NCI-H446 (cell line): ENCODE data around the gene ASTN2.

Experiments used
- DNase-seq, 2 experiments: peaks; one replicate each; lab custom pipeline; 2025; lab: John Stamatoyannopoulos, UW

Gene ASTN2

DNA sequence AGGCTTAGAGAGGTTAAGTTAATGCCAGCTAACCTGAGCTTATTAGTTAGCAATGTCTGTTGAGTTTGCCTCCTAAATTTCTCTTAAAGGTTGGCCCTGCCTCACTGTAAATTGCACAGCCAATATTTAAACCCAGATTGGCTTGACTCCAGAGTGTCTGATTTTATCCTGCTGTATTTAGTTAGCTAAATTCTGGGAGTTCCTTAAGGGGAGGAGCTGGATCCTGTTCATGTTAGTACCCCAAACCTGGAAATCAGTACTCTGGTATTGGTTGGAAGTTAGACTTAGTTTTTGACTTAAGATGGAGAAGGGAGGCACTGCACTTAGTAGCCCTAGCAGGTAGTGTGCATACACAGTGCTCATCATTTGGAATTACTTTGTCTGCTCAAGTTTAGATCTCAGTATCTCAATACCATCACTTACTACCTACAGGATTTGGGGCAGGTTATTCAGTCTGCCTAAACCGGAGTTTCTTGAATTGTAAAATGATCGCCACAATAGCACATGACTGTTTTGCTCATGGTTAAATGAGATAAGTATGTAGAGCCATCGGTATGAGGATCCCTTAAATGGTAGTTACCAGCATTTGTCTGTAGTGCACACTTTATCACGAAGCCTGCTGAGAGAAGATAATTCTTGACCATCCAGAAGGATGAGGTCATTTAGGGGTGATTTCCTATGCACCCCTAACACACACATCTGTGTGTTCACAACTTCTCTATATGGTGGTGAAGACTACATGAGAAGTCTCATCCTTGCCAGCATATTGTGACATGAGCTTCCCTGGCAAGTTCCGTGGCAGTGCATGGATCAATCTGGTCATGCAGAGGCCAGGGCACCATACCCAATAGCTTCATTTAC, 992.5 kb downstream of the ASTN2 start:
- DNase-seq, result no peak

- no peak for DNase-seq
Observed at GRCh38 chr9:116420993-116421538, 993.8 kb downstream of the ASTN2 start.

DNA sequence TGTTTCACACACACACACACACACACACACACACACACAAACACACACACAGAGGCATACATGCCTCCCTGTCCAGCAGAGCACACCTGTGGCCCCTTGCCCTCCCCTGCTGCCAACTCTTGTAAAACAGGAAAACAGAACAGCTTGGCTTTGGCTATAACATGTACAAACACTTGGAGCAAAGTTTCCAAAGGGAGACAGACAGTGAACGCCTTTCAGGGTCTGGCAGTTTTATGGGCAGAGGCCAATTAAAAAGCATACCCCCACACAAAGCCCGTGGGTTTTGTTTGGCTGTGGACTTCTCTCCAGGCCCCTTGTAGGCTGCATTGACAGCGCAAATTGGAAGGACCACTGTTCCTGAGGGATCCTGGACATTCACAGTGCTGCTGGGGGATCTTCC, 995.7 kb downstream of the ASTN2 start:
- no peak for DNase-seq

DNA sequence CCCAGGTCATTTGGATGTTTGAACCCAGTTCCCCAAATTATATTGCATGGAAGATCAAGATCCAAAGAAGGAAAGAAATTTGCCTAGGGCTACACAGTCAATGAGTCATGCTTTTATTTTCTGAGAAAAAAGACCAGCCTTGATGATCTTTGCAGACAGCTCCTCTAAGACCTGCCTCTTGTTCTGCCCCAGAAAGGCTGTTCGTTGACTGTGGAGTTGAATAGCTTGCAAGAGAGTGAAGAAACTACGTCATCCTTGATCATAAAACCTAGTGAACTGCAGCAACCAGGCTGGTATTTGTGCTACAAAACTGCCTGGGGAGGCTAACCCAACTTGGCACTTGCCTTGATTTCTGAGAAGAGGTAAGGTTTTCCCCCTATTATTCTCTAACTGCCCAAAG, 997.4 kb downstream of the ASTN2 start:
- no peak for DNase-seq

DNA sequence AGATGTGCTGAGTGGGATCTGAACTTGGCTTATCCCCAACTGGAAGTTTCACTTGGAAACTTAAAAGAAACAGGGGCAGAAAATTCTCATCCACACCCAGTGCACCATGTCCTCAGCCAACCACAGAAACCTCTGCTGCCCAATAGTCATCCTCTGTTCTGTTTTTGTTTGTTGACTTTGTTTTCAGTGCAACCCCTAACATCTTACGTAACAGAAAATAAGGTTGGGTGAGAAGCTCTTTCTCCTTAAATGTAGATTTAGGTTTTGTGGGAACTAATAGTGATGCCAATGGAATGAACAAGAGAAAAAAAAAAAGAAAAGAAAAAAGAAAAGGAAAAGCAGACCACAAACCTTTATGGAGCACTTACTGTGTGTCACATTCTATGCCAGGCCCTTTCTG, 998.4 kb downstream of the ASTN2 start:
- DNase-seq, result no peak

DNA sequence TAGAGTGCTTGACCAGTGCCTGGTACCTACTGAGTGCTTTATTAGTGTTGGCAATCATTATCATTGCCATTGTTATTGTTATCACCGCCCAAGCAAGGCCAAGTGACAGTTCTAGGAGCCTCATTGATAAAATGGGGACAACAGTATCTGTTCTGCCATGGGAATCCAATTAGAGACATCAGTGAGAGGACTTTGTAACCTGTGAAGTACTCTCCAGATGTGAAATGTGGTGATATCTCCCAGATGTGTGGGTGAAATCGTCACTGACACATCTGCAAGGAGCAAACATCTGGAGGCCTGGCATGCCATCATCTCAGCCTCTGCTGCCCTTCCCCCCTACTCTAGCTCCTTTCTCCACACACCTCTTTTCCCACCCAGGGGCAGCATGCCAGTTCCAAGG, 1000.5 kb downstream of the ASTN2 start:
- no peak for DNase-seq

- no peak for DNase-seq
Observed at GRCh38 chr9:116411506-116411905, 1003.4 kb downstream of the ASTN2 start.

- no peak for DNase-seq
Observed at GRCh38 chr9:116409638-116410037, 1005.2 kb downstream of the ASTN2 start.

- no peak for DNase-seq
Observed at GRCh38 chr9:116409129-116409528, 1005.7 kb downstream of the ASTN2 start.

DNA sequence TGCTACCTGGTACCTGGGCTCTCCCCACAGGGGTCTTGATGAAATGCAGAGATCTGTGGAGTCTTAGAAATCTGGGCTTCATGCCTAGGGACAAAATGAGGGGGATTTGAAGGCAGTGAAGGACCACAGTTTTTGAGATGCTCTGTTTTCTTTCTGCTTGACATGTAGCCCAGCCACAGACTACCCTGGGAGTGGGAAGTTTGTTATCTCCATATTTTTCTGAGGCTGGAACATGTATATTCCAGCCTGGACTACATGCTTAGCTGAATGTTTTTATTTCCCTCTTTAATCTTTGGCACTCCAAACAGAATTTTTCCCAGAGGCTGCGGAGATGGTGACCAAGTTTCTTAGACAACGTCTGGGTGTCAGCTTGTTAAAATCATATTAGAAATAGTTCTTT, 1008.4 kb downstream of the ASTN2 start:
- DNase-seq, result no peak

- no peak for DNase-seq
Observed at GRCh38 chr9:116405321-116405720, 1009.5 kb downstream of the ASTN2 start.

DNA sequence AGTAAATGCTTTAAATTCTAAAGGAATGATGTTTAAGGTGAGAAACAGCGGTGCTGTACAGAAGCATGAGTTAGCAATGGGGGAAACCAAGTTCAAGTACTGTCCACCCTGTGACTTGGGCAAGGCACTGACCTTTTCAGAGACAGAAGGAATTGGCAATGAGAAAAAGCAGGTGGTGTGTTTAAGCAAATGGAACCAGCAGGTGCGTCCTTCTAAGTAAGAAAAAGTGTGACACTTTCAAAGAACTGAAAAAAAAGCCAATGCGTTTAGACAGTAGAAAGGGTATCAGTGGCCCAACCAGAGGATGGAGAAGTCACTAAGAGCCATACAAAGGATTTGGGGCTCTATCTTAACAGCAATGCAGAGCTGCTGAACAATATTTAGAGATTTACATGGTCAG, 1010.6 kb downstream of the ASTN2 start:
- DNase-seq, result no peak

GRCh38 chr9:116403171-116403570, 1011.7 kb downstream of the ASTN2 start:
- no peak for DNase-seq

GRCh38 chr9:116395699-116396037, 1019.2 kb downstream of the ASTN2 start:
- DNase-seq, result no peak

- DNase-seq, result no peak
Observed at GRCh38 chr9:116394894-116395698, 1019.8 kb downstream of the ASTN2 start.

DNA sequence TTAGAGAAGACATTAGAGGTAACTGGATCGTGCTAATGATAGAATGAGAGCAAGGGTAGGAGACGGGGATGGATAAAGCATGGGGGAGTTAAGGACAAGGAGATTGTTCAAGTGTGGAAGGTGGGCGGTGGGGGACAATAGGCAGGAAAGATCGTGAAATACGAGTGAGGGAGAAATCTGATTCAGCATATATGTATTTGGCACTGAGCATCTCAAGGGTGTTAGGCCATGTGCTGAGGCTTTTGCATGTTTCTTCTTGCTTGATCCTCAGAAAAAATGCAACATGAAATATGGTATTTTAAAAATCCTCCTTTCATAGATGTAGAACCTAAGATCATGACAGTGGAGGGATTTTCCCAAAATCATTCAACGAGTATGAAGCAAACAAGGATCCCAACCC, 1020.8 kb downstream of the ASTN2 start:
- no peak for DNase-seq

GRCh38 chr9:116393198-116393597, 1021.7 kb downstream of the ASTN2 start:
- DNase-seq, result no peak

- DNase-seq, result no peak
Observed at GRCh38 chr9:116391306-116391900, 1023.5 kb downstream of the ASTN2 start.

DNA sequence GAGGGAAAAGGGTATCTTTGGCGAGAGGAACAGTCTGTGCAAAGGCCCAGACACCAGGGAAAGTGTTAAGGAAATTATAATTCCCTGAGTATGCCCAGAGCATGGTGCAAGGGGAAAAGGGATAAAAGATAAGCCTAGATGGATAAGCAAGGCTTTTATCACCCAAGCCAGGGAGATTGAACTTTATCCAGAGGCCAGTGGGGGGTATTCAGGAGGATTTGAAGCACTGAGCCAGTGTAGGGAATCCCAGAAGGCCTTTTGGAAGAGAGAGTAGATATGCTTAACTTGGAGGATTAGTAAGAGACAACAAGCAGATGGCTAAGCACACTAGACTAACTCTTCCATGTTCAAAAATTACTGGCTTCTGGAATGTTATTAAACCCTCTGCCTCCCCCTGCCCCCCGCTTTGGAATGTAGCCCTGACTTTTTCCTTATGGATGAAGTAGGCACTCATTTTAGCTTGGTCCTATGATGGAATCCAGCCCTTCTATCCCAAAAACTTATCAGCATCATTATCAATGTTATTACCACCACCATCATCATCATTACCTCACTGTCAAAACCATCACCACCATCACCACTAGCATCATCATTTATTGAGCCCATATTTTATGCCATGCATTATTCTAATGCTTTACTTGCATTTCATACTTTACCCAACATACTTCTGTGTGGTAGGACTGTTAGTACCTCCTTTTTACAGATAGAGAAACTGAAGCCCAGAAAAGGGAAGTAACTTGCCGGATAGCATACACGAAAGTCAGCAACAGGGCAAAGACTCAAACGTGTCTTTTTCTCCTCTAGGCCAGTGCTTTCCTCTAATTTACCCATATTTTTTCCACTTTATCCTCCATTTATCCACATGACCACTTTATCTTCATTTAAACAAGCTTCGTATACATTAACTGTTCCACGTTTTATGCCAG, 1024.3 kb downstream of the ASTN2 start:
- DNase-seq, result peak in 1 of 2 experiments; percentile 1

DNA sequence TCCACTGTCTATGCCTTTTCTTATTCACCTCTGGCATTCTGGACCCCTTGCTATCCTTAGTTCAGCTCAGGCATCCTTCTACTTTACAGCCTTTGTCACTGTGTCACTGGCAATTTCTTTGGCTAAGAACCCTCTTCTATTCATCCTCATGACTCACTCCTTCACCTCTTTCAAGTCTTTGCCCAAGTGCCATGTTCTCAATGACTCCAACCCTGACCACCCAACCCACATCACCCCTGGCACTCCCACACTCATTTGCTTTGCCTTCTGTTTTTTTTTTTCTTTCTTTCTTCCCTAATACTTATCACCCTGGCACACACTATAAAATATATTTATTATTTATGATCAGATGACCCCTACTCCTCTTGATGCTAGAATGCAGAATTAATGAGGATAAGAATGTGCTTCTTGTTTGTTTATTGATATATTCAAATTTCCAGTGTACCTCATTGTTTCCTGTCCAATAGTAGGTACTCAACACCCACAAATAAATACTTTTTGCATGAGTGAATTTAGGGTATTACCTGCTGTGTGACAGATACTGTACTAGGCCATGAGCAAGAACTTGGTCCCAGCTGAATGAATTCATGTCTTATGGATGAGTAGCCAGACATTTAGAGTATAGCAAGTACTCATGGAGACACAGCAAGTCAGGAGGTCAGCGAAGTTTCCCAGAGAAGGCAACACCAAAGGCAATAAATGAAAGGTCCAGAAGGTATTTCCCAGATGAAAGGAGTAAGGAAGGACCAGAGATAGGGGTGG, 1025.1 kb downstream of the ASTN2 start:
- no peak for DNase-seq
